ENCODE measurements around the gene SLC6A12.

GRCh38 chr12:195156-195555 is 18.8 kb downstream of the SLC6A12 start:
- TF ChIP-seq CTCF (IDR thresholded peaks at IDR 0.05; ENCODE audit: low read length): no peak
- no peak for TF ChIP-seq EZH2 (IDR thresholded peaks at IDR 0.05; ENCODE audit: borderline replicate concordance, low read length)
